ENCODE data around the gene C17orf67. TPM values are rescaled to one million over a fixed set of nuclear protein-coding genes. Genes with fewer than 3 reads are reported as not detected.

C17orf67 gene
- total and polyA plus RNA-seq, 2 experiments from 2014 or later, result 0.27 to 0.73 TPM

DNA sequence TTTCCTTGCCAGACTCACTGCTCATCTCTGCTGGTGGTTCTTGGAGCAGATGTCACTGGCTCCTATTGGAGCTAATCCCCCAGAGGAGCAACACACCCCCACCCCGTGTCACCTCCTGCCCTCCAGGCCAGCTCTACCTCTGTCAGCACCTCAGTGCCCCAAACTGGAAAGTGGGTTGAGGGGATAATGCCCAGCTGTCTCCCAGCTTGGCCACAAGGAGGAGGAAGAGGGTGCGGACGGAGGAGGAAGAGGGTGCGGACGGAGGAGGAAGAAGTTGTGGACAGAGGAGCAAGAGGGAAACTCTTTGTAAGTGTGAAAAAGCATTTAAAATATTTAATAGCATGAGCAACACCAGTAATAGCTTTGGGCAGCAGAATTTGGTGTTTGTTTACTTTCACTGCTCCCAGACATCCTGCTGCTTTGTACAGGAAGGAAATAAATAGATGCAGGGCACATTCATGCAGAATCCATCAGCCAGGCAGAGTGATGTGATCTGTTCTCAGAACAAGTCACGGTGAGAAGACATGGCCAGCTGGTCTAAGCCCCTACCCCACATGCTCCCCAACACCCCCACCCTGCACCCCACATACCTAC lies 82.5 kb downstream of the C17orf67 start:
- Histone ChIP-seq H3K4me3 (no peak overlapping the region), H2AFZ (no peak overlapping the region), H4K20me1 (ENCODE audit: insufficient read depth, poor library complexity, severe bottlenecking) (no peaks in the 10 kb centered on the region)

DNA sequence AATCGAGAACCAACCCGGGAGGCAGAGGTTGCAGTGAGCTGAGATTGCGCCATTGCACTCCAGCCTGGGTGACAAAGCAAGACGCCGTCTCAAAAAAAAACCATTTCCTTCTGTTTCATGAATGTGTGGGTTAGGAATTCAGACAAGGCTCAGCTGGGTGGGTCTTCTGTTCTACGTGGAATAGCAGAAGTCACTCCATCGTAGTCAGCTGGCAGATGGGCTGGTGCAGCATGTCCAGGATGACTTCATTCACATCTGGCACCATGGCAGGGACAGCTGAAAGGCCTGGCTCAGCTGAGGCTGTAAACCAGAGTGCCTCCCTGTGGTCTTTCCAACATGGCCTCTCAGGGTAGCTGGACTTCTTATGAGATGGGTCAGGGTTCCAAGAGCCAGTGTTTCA lies 89.0 kb downstream of the C17orf67 start:
- TF ChIP-seq EZH2 (IDR thresholded peaks at IDR 0.05; ENCODE audit: borderline replicate concordance) (no peak), EZH2phosphoT487 (IDR thresholded peaks at IDR 0.05; ENCODE audit: low read depth, severe bottlenecking, unreplicated experiment) (no peak)
- TF ChIP-seq, protein P1, sequence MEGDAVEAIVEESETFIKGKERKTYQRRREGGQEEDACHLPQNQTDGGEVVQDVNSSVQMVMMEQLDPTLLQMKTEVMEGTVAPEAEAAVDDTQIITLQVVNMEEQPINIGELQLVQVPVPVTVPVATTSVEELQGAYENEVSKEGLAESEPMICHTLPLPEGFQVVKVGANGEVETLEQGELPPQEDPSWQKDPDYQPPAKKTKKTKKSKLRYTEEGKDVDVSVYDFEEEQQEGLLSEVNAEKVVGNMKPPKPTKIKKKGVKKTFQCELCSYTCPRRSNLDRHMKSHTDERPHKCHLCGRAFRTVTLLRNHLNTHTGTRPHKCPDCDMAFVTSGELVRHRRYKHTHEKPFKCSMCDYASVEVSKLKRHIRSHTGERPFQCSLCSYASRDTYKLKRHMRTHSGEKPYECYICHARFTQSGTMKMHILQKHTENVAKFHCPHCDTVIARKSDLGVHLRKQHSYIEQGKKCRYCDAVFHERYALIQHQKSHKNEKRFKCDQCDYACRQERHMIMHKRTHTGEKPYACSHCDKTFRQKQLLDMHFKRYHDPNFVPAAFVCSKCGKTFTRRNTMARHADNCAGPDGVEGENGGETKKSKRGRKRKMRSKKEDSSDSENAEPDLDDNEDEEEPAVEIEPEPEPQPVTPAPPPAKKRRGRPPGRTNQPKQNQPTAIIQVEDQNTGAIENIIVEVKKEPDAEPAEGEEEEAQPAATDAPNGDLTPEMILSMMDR (IDR thresholded peaks at IDR 0.05; ENCODE audit: poor library complexity), result no peak
- DNase-seq (ENCODE audit: low spot score), result no peak
- WGBS (ENCODE audit: low lambda C conversion rate, missing lambda C conversion rate), result 96% methylated on average over 7 of the region's 7 CpGs
- no peaks in the 10 kb centered on the region for H3K27me3 ChIP-seq
- H3K36me3 ChIP-seq (replicated peaks; ENCODE audit: insufficient read depth, low read depth), result no peaks in the 10 kb centered on the region
- no peak overlapping the region for H3K4me2 ChIP-seq
- H3K9me3 ChIP-seq (ENCODE audit: low read depth), result no peaks in the 10 kb centered on the region
- H3K4me1 ChIP-seq (ENCODE audit: insufficient read depth), result no peaks in the 10 kb centered on the region
- H4K20me1 ChIP-seq (ENCODE audit: insufficient read depth, poor library complexity, severe bottlenecking), result no peaks in the 10 kb centered on the region
- no peak overlapping the region for H2AFZ ChIP-seq
- H3K9me2 ChIP-seq (replicated peaks; ENCODE audit: insufficient read depth), result no peaks in the 10 kb centered on the region
- no peak overlapping the region for H3K4me3 ChIP-seq
- no peak overlapping the region for H3K27ac ChIP-seq
- H3K79me2 ChIP-seq, result no peaks in the 10 kb centered on the region

More for the DNA sequence above, 82.5 kb downstream of the C17orf67 start:
- no peaks in the 10 kb centered on the region for H3K79me2 ChIP-seq
- no peaks in the 10 kb centered on the region for H3K36me3 ChIP-seq (replicated peaks; ENCODE audit: insufficient read depth, low read depth)
- DNase-seq (ENCODE audit: low spot score), result no peak
- no peaks in the 10 kb centered on the region for H3K9me3 ChIP-seq (ENCODE audit: low read depth)
- WGBS (ENCODE audit: low lambda C conversion rate, missing lambda C conversion rate), result 84% methylated on average over 6 of the region's 6 CpGs
- H3K4me2 ChIP-seq, result no peak overlapping the region
- H3K9me2 ChIP-seq (replicated peaks; ENCODE audit: insufficient read depth), result no peaks in the 10 kb centered on the region
- H3K27me3 ChIP-seq, result no peaks in the 10 kb centered on the region
- H3K27ac ChIP-seq, result no peak overlapping the region
- TF ChIP-seq, protein P1 (IDR thresholded peaks at IDR 0.05; ENCODE audit: poor library complexity), result no peak
- TF ChIP-seq EZH2phosphoT487 (IDR thresholded peaks at IDR 0.05; ENCODE audit: low read depth, severe bottlenecking, unreplicated experiment), result no peak
- no peak for TF ChIP-seq EZH2 (IDR thresholded peaks at IDR 0.05; ENCODE audit: borderline replicate concordance)
- peaks cover 5% of the 10 kb centered on the region for H3K4me1 ChIP-seq (ENCODE audit: insufficient read depth)

DNA sequence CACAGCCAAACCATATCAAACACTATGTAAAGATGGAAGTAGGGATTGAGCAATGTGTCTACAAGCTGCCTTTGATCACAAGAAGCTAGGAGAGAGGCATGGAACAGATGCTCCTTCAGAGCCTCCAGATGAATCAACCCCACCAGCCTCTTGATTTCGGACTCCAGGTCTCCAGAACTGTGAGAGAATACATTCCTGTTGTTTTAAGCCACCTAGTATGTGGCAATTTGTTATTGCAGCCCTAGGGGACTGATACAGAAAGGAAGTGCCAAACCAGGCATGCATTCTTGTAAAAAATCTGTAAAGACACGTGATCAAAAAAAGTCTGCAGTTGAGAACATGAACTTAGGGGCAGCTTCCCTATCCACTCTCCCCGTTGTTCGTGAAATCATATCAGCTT lies 91.1 kb downstream of the C17orf67 start:
- DNase-seq (ENCODE audit: low spot score), result no peak
- no peak overlapping the region for H2AFZ ChIP-seq
- H3K27ac ChIP-seq, result no peak overlapping the region
- WGBS (ENCODE audit: low lambda C conversion rate, missing lambda C conversion rate), result 76% methylated on average over 4 of the region's 4 CpGs
- no peaks in the 10 kb centered on the region for H3K4me1 ChIP-seq (ENCODE audit: insufficient read depth)
- no peak overlapping the region for H3K4me2 ChIP-seq
- no peaks in the 10 kb centered on the region for H3K9me3 ChIP-seq (ENCODE audit: low read depth)
- H3K27me3 ChIP-seq, result no peaks in the 10 kb centered on the region
- no peaks in the 10 kb centered on the region for H4K20me1 ChIP-seq (ENCODE audit: insufficient read depth, poor library complexity, severe bottlenecking)
- H3K79me2 ChIP-seq, result no peaks in the 10 kb centered on the region
- TF ChIP-seq, protein P1 (IDR thresholded peaks at IDR 0.05; ENCODE audit: poor library complexity), result no peak
- no peak overlapping the region for H3K4me3 ChIP-seq
- H3K9me2 ChIP-seq (replicated peaks; ENCODE audit: insufficient read depth), result no peaks in the 10 kb centered on the region
- H3K36me3 ChIP-seq (replicated peaks; ENCODE audit: insufficient read depth, low read depth), result no peaks in the 10 kb centered on the region

Small RNA genes within 50 kb of the gene (small RNA-seq; reads per million reads assigned to genes)
- not detected for gene RNU6-1158P

Other genes with a start within 250 kb of the C17orf67 start
- 9.1 and 10.7 TPM in 2 replicates for gene NOG, start 240.2 kb downstream of the C17orf67 start, total RNA-seq
- gene NOG, start 240.2 kb downstream of the C17orf67 start, polyA plus RNA-seq, result 9.5 and 11.0 TPM in 2 replicates
- gene DGKE, start 231 bp upstream of the C17orf67 start, total RNA-seq, result 5.5 and 6.6 TPM in 2 replicates
- 1.2 and 3.4 TPM in 2 replicates for gene DGKE, start 231 bp upstream of the C17orf67 start, polyA plus RNA-seq
- gene TRIM25, start 80.1 kb upstream of the C17orf67 start, total RNA-seq, result 24.6 and 26.3 TPM in 2 replicates
- gene TRIM25, start 80.1 kb upstream of the C17orf67 start, polyA plus RNA-seq, result 9.1 and 11.4 TPM in 2 replicates
- 19.8 and 21.0 TPM in 2 replicates for gene COIL, start 127.1 kb upstream of the C17orf67 start, total RNA-seq
- gene COIL, start 127.1 kb upstream of the C17orf67 start, polyA plus RNA-seq, result 12.9 and 18.4 TPM in 2 replicates
- gene SCPEP1, start 144.2 kb upstream of the C17orf67 start, total RNA-seq, result 68.3 and 81.2 TPM in 2 replicates
- 86.7 and 90.5 TPM in 2 replicates for gene SCPEP1, start 144.2 kb upstream of the C17orf67 start, polyA plus RNA-seq